DND-41 (cell line): Measurements from ENCODE around the gene LYST.

Experiments
- EZH2 ChIP-seq: IDR thresholded peaks from 3 replicates; pipeline ENCODE4 v1.6.1; 2012; ENCODE audit warnings: borderline replicate concordance, low read depth, mild to moderate bottlenecking, moderate library complexity, low read length, inconsistent platforms; ENCODE audit not compliant: severe bottlenecking
- TF ChIP-seq, protein P1 (sequence below): IDR thresholded peaks from 2 replicates; pipeline ENCODE4 v1.5.1; 2012; ENCODE audit warnings: borderline replicate concordance, low read length, moderate library complexity, mild to moderate bottlenecking; ENCODE audit not compliant: poor library complexity, severe bottlenecking; ENCODE audit errors: extremely low read depth

DNA sequence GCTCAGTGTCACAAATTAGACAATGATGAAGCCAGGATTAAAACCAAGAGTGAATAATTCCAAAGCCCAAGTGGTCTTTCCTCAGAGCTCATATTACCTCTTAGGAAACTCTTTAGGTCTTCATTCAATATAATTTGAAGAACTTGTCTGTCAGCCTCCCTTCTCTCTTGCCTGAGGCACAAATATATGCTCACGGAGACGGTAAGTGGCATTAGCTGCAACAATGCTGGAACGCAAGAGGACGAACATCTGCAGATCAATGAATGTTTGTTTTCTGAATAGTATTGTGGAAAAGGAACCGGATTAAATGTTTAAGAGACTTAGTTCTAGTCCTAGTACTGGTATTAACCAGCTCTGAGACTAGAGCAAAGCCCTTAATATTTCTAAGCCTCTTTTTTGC lies 39.7 kb upstream of the LYST start:
- TF ChIP-seq, protein P1, sequence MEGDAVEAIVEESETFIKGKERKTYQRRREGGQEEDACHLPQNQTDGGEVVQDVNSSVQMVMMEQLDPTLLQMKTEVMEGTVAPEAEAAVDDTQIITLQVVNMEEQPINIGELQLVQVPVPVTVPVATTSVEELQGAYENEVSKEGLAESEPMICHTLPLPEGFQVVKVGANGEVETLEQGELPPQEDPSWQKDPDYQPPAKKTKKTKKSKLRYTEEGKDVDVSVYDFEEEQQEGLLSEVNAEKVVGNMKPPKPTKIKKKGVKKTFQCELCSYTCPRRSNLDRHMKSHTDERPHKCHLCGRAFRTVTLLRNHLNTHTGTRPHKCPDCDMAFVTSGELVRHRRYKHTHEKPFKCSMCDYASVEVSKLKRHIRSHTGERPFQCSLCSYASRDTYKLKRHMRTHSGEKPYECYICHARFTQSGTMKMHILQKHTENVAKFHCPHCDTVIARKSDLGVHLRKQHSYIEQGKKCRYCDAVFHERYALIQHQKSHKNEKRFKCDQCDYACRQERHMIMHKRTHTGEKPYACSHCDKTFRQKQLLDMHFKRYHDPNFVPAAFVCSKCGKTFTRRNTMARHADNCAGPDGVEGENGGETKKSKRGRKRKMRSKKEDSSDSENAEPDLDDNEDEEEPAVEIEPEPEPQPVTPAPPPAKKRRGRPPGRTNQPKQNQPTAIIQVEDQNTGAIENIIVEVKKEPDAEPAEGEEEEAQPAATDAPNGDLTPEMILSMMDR: no peak
- TF ChIP-seq EZH2: no peak
